ENCODE results near the gene COMT.

DNA sequence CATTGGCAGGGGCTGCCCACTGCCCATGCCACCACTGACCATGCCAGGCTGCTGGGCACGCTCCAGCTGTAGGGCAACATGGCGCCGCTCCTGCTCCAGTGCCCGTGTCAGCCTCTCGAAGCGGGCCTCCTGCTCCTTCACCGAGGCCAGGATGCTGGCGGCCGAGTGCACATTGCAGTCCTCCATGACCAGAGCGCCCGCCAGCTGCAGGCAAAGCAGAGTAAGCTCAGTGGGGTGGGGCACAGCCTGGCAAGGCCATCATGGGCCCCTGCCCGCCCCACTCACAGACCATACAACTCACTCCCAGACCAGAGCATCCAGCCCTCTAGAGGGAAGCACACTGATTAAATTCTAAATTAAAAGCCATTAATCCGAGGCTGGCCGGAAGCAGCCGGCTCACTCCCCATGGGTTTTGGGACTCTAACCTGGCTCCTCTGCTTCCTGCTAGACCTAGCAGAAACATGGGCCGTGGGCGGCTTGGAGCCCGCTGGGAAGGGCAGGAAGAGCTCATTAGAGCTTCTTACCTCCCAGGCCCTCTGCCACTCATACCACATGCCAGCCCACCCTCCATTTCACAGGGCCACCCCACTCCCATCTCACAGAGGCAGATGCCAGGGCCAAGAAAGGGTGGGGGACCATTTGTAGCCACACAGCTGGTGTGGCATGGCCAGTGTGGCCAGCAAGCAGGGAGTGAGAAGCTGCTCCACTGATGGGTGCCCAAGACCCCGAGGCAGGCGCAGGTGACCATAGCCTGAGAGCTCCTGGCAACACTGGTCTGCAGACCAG lies 49.2 kb downstream of the COMT start:
- TF ChIP-seq ARNT (IDR thresholded peaks at IDR 0.05): no peak
- TF ChIP-seq TARDBP (IDR thresholded peaks at IDR 0.05): no peak
- no peak for TF ChIP-seq ELF4 (IDR thresholded peaks at IDR 0.05)
- TF ChIP-seq SUZ12 (IDR thresholded peaks at IDR 0.05): no peak
- TF ChIP-seq FOXA1 (IDR thresholded peaks at IDR 0.05): no peak
- no peak for TF ChIP-seq SP1 (IDR thresholded peaks at IDR 0.05)

All from HEK293T (cell line).